Measurements from ENCODE around the gene CRYGD.
"Not testable (repeated sequence)": the region's sequence is repeated elsewhere in the genome, so short reads cannot be mapped to it uniquely, and the experiment has no call there.

CRYGD gene

GRCh38 chr2:208124013-208124715, at the start of gene CRYGD:
CRYGD (minus strand) TSS chr2:208124524; CDS start chr2:208124473, 51 bp downstream.
- CTCF ChIA-PET, result interaction anchor here (1.0 kb wide), 1 partner anchor 12 kb away, joined by 3 read pairs; no protein-coding TSS in a partner anchor
- DNase-seq (ENCODE audit: extremely low spot score); POLR2A ChIA-PET: not testable (repeated sequence)

GRCh38 chr2:208172125-208172524, 47.8 kb upstream of the CRYGD start:
- ChIA-PET POLR2A (no interaction called here), CTCF (interaction anchor here (1.5 kb wide), 1 partner anchor 15 kb away, joined by 3 read pairs; no protein-coding TSS in a partner anchor)
- TF ChIP-seq CTCF (IDR thresholded peaks at IDR 0.05; ENCODE audit: control extremely low read depth, extremely low read depth, low read depth, missing control alignments), result no peak
- no peak for DNase-seq (ENCODE audit: extremely low spot score)

GRCh38 chr2:208164951-208165755, 40.8 kb upstream of the CRYGD start:
- TF ChIP-seq CTCF (IDR thresholded peaks at IDR 0.05; ENCODE audit: control extremely low read depth, extremely low read depth, low read depth, missing control alignments), result no peak
- POLR2A ChIA-PET, result no interaction called here
- CTCF ChIA-PET, result interaction anchor here (2.8 kb wide), 1 partner anchor 10 kb away, joined by 17 read pairs; no protein-coding TSS in a partner anchor
- DNase-seq (ENCODE audit: extremely low spot score), result no peak

GRCh38 chr2:208163489-208163888, 39.2 kb upstream of the CRYGD start, which contains the start of gene CRYGA:
CRYGA (minus strand) TSS chr2:208163589; CDS start chr2:208163556, 33 bp downstream.
- DNase-seq (ENCODE audit: extremely low spot score), result no peak
- ChIA-PET CTCF (interaction anchor here (1.3 kb wide), 1 partner anchor 14 kb away, joined by 3 read pairs; no protein-coding TSS in a partner anchor), POLR2A (no interaction called here)
- TF ChIP-seq CTCF (IDR thresholded peaks at IDR 0.05; ENCODE audit: control extremely low read depth, extremely low read depth, low read depth, missing control alignments), result no peak

GRCh38 chr2:208156439-208156838, 32.1 kb upstream of the CRYGD start:
- ChIA-PET CTCF (interaction anchor here (0.9 to 5.6 kb wide), 2 partner anchors 16 to 19 kb away, joined by 3 to 22 read pairs; no protein-coding TSS in a partner anchor), POLR2A (no interaction called here)
- DNase-seq (ENCODE audit: extremely low spot score), result no peak
- TF ChIP-seq CTCF (IDR thresholded peaks at IDR 0.05; ENCODE audit: control extremely low read depth, extremely low read depth, low read depth, missing control alignments), result no peak

- TF ChIP-seq CTCF (IDR thresholded peaks at IDR 0.05; ENCODE audit: control extremely low read depth, extremely low read depth, low read depth, missing control alignments), result no peak
- ChIA-PET CTCF (interaction anchor here (1.8 to 5.6 kb wide), 2 partner anchors 10 to 22 kb away, joined by 4 to 22 read pairs; no protein-coding TSS in a partner anchor), POLR2A (no interaction called here)
- DNase-seq (ENCODE audit: extremely low spot score), result no peak
These were observed 28.8 kb upstream of the CRYGD start for GRCh38 chr2:208153156-208153555.

All from GM10248 (cell line).